Globus pallidus (tissue), 1 donor: ENCODE measurements around the gene RGL3.
"Not testable (repeated sequence)": the region's sequence is repeated elsewhere in the genome, so short reads cannot be mapped to it uniquely, and the experiment has no call there.

ENCODE experiments used
- DNase-seq: peaks from one replicate; pipeline ENCODE4 v3.0.0-alpha.2; 2015; ENCODE audit warnings: low spot score

The RGL3 gene

GRCh38 chr19:11421371-11422098 is 2.4 kb upstream of the RGL3 start:
- no peak for DNase-seq

- no peak for DNase-seq
Observed at GRCh38 chr19:11420429-11421370, 1.6 kb upstream of the RGL3 start.

GRCh38 chr19:11418094-11418548 is 993 bp downstream of the RGL3 start:
- no peak for DNase-seq

GRCh38 chr19:11416346-11417052 is 2.6 kb downstream of the RGL3 start:
- no peak for DNase-seq

- no peak for DNase-seq
Observed at GRCh38 chr19:11414544-11414943, 4.6 kb downstream of the RGL3 start.

GRCh38 chr19:11410682-11411081 is 8.4 kb downstream of the RGL3 start:
- DNase-seq = no peak

GRCh38 chr19:11408591-11408990 is 10.5 kb downstream of the RGL3 start:
- no peak for DNase-seq

- not testable (repeated sequence) for DNase-seq
Observed at GRCh38 chr19:11406703-11407236, 12.3 kb downstream of the RGL3 start.

GRCh38 chr19:11405846-11406643 is 13.1 kb downstream of the RGL3 start:
- no peak for DNase-seq

- DNase-seq = no peak
Observed at GRCh38 chr19:11404588-11405222, 14.4 kb downstream of the RGL3 start.

GRCh38 chr19:11401808-11402543 is 17.1 kb downstream of the RGL3 start:
- no peak for DNase-seq

- no peak for DNase-seq
Observed at GRCh38 chr19:11400798-11401197, 18.3 kb downstream of the RGL3 start.

- no peak for DNase-seq
Observed at GRCh38 chr19:11399667-11400066, 19.4 kb downstream of the RGL3 start.

GRCh38 chr19:11397089-11397610 is 22.0 kb downstream of the RGL3 start:
- DNase-seq = no peak

GRCh38 chr19:11390933-11391680 is 28.0 kb downstream of the RGL3 start:
- no peak for DNase-seq

GRCh38 chr19:11390359-11390758 is 28.8 kb downstream of the RGL3 start:
- no peak for DNase-seq

- DNase-seq = no peak
Observed at GRCh38 chr19:11387162-11388034, 31.7 kb downstream of the RGL3 start.

- no peak for DNase-seq
Observed at GRCh38 chr19:11384778-11385129, 34.4 kb downstream of the RGL3 start.
